Smooth muscle cell (in vitro differentiated cells): ENCODE measurements around the gene SV2C. TPM values are rescaled to one million over a fixed set of nuclear protein-coding genes. Genes with fewer than 3 reads are reported as not detected.

ENCODE experiments used
- DNase-seq: peaks from one replicate; lab custom pipeline; 2025; ENCODE audit not compliant: unreplicated experiment; lab: John Stamatoyannopoulos, UW
- H2AFZ ChIP-seq: fragments of 200-600 bp; sonication (generic); 2 replicates; pipeline ENCODE4 v1.6.0; 2016; ENCODE audit warnings: antibody characterized with exemption, low read depth, mild to moderate bottlenecking
- H3F3A ChIP-seq: fragments of 200-600 bp; sonication (generic); 2 replicates; pipeline ENCODE4 v1.6.0; 2017; ENCODE audit warnings: antibody characterized with exemption, low read depth
- H3K27ac ChIP-seq: fragments of 200-600 bp; sonication (generic); 2 replicates; pipeline ENCODE4 v1.5.1; 2016; ENCODE audit warnings: low read depth, mild to moderate bottlenecking
- H3K27me3 ChIP-seq: fragments of 200-600 bp; sonication (generic); 2 replicates; pipeline ENCODE4 v1.6.1; 2016; ENCODE audit warnings: low read depth, mild to moderate bottlenecking
- H3K36me3 ChIP-seq: fragments of 200-600 bp; sonication (generic); 2 replicates; pipeline ENCODE4 v1.5.1; 2016; ENCODE audit warnings: low read depth
- H3K4me1 ChIP-seq: fragments of 200-600 bp; sonication (generic); 2 replicates; pipeline ENCODE4 v1.5.1; 2016; ENCODE audit warnings: low read depth
- H3K4me2 ChIP-seq: fragments of 200-600 bp; sonication (generic); 2 replicates; pipeline ENCODE4 v1.6.0; 2016; ENCODE audit warnings: mild to moderate bottlenecking
- H3K4me3 ChIP-seq: fragments of 200-600 bp; sonication (generic); 2 replicates; pipeline ENCODE4 v1.5.1; 2016; ENCODE audit warnings: mild to moderate bottlenecking
- H3K79me2 ChIP-seq: fragments of 200-600 bp; sonication (generic); 2 replicates; pipeline ENCODE4 v1.6.0; 2016; ENCODE audit warnings: low read depth, mild to moderate bottlenecking
- H3K9ac ChIP-seq: fragments of 200-600 bp; sonication (generic); 2 replicates; pipeline ENCODE4 v1.6.0; 2016; ENCODE audit warnings: low read depth
- H3K9me3 ChIP-seq: fragments of 200-600 bp; sonication (generic); replicated peaks from 2 replicates; pipeline ENCODE4 v1.5.1; 2016; ENCODE audit warnings: low read depth
- H4K20me1 ChIP-seq: fragments of 200-600 bp; sonication (generic); 2 replicates; pipeline ENCODE4 v1.6.0; 2016; ENCODE audit warnings: low read depth
- WGBS: methylation state at CpG from one replicate; pipeline ENCODE4 v1.1.7; 2016; ENCODE audit warnings: low lambda C conversion rate; 5-methylcytosine and 5-hydroxymethylcytosine counted together
- polyA plus RNA-seq: library from polyadenylated mRNA; unstranded; fragments of >200 nt; fragmentation: Nextera tagmentation; extraction: Ambion mirVana; gene quantifications from 2 replicates; pipeline ENCODE4 v1.2.1, GENCODE V29; 2016
- total RNA-seq: library from RNA; depleted of rRNA; stranded (reverse); fragments of >200 nt; gene quantifications from 2 replicates; pipeline ENCODE4 v1.2.3, GENCODE V29; 2014
- TF ChIP-seq, protein P1 (sequence below): fragments of 200-600 bp; sonication (generic); IDR thresholded peaks from 2 replicates; pipeline ENCODE4 v1.5.1; 2017; ENCODE audit warnings: borderline replicate concordance, mild to moderate bottlenecking, antibody characterized with exemption; ENCODE audit not compliant: insufficient read depth, poor library complexity, severe bottlenecking

The SV2C gene
- total and polyA plus RNA-seq, 2 experiments from 2014 or later = not detected

DNA sequence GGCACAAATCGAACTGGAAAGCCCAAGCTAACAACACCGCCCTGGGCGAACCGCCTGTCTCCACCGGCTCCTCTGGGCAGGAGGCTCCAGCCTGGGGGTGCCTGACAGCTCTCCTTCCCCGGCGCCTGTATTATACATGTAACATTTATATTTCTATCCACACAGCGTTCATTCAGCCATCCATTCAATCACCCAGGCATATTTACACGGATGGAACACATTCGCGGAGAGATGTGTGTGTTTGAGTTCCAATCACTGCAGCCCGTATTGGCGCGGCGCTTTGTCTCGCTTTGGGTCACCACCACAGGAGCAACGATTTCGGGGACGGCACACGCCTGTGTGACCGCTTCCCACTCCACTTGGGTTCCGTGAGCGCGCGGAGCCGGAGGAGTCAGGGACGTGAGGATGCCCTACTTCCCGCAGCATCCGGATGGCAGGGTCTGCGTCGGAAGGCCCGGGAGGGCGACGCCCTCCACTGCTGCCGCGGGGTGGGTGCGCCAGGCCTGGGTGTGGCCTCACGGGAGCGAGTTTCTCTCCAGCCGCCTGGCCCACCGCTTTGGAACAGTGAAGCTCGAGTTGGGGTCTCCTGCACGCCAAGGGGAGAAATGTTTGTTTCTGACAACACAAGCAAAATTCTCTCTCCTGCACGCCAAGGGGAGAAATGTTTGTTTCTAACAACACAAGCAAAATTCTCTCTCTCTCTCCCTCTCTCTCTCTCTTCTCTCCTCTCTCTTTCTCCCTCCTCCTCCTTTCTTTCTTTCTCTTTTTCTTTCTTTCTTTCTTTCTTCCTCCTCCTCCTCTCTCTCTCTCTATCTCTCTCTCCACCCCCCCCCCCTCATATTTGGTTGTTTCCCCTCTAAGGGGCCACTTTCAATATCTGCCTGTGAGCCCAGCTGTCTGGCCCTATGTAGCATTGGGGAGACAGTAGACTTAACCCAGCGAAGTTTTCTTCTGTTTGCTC is 1.1 kb upstream of the SV2C start:
- Histone ChIP-seq H3K79me2 (no peaks in the 10 kb centered on the region), H3K4me2 (peak overlapping the region; percentile 84), H3K36me3 (no peaks in the 10 kb centered on the region), H3K4me1 (peaks cover 19% of the 10 kb centered on the region), H4K20me1 (no peaks in the 10 kb centered on the region), H3K4me3 (peak overlapping the region; percentile 8), H3K9ac (no peak overlapping the region), H2AFZ (no peak overlapping the region), H3K27me3 (peaks cover 100% of the 10 kb centered on the region), H3K9me3 (no peaks in the 10 kb centered on the region), H3K27ac (no peak overlapping the region), H3F3A (no peaks in the 10 kb centered on the region)
- WGBS = 8% methylated on average over 43 of the region's 45 CpGs
- DNase-seq = no peak
- TF ChIP-seq, protein P1, sequence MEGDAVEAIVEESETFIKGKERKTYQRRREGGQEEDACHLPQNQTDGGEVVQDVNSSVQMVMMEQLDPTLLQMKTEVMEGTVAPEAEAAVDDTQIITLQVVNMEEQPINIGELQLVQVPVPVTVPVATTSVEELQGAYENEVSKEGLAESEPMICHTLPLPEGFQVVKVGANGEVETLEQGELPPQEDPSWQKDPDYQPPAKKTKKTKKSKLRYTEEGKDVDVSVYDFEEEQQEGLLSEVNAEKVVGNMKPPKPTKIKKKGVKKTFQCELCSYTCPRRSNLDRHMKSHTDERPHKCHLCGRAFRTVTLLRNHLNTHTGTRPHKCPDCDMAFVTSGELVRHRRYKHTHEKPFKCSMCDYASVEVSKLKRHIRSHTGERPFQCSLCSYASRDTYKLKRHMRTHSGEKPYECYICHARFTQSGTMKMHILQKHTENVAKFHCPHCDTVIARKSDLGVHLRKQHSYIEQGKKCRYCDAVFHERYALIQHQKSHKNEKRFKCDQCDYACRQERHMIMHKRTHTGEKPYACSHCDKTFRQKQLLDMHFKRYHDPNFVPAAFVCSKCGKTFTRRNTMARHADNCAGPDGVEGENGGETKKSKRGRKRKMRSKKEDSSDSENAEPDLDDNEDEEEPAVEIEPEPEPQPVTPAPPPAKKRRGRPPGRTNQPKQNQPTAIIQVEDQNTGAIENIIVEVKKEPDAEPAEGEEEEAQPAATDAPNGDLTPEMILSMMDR = no peak

DNA sequence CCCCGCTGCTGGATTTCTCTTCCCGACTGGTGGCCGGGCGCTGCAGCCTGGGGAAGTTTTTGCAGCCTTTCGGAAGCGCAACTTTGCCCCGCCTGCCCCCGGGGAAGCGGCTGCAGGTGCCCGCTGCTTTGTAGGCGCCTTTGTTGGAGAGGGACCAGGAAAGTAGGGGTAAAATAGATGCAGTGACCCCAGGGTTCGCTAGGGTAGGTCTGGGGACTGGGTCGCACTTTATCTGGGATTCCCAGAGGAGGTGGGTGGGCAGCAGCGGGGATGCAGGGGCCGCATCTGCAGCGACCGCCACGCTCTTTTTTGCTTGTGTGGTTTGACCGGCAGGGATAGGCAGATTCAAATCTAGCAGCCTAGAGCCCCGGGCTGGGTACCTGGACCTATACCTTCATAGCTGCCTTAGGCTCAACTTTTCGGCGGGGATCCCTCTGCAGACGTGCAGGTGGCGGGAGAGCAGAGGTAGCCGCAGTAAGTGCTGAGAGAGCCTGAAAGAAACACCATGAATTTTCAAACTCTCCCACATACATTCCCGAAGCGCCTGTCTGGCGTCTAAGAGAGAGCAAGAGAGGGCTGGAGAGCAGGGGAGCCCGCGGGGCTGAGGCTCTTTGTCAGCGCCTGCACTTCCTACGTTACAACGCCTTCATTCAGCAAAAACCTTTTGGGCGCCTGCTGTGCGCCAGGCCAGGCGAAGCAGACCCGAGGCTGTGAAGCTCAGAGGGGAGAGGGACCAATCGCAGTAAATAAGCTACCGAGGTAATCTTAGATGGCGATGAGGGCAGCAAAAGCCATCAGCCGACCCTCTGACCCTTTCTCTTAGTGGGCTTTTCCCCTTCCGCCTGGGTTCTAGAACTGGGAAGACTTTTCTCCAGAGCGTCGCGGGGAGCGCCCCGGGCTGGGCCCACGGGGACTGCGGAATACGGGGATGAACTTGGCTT is 642 bp downstream of the SV2C start:
- Histone ChIP-seq H3K9ac (no peak overlapping the region), H3F3A (no peaks in the 10 kb centered on the region), H3K4me1 (peaks cover 19% of the 10 kb centered on the region), H3K4me3 (peak overlapping the region; percentile 37), H3K36me3 (no peaks in the 10 kb centered on the region), H2AFZ (no peak overlapping the region), H3K79me2 (no peaks in the 10 kb centered on the region), H3K4me2 (peak overlapping the region; percentile 84), H3K9me3 (no peaks in the 10 kb centered on the region), H3K27ac (no peak overlapping the region), H4K20me1 (no peaks in the 10 kb centered on the region), H3K27me3 (peaks cover 94% of the 10 kb centered on the region)
- TF ChIP-seq, protein P1 = no peak
- 2% methylated on average over 50 of the region's 50 CpGs for WGBS
- no peak for DNase-seq

DNA sequence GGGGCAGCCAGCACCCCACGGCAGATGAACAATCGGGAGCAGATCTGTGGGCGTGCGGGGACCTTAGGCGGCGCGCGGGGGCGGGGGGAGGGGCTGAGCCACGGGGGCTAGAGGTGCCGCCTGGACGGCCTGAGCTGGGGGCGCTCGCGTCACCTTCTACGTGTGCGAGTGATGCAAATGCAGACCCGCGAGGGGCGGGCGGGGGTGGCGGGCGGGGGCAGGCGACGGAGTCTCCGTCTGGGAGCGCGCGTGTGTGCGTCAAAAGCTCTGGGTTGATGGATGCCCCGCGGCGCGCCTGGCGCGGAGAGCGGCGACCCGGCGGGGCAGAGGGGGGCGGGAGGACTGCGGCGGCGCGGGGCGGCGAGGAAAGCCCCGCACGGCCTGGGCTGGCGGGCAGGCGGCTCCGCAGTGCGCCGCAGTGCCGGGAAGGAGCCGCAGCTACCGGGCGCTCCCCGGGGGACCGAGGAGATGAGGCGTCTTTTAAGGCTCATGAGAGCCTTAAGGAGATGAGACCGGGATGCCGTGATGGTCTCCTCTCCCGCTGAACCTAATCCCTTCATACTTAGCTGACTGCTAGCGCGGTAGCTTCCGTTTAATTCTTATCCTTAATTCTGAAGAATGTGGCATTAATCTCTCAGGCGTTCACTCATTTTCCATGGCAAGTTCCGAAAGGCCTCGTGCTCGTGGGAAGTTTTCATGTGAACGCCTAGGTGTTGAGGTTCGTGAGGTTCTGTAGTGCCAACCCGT is 1.5 kb downstream of the SV2C start:
- no peak for DNase-seq
- H3K36me3 ChIP-seq = no peaks in the 10 kb centered on the region
- peaks cover 19% of the 10 kb centered on the region for H3K4me1 ChIP-seq
- H3K27ac ChIP-seq = no peak overlapping the region
- no peak overlapping the region for H3K9ac ChIP-seq
- no peak overlapping the region for H2AFZ ChIP-seq
- peak overlapping the region; percentile 37 for H3K4me3 ChIP-seq
- H3K4me2 ChIP-seq = peak overlapping the region; percentile 84
- no peaks in the 10 kb centered on the region for H3F3A ChIP-seq
- H3K79me2 ChIP-seq = no peaks in the 10 kb centered on the region
- TF ChIP-seq, protein P1 = no peak
- no peaks in the 10 kb centered on the region for H4K20me1 ChIP-seq
- WGBS = 2% methylated on average over 65 of the region's 74 CpGs
- H3K27me3 ChIP-seq = peaks cover 85% of the 10 kb centered on the region
- H3K9me3 ChIP-seq = no peaks in the 10 kb centered on the region
